GM19351 (cell line): ENCODE results near the gene NAPG.
"Not testable (repeated sequence)": the region's sequence is repeated elsewhere in the genome, so short reads cannot be mapped to it uniquely, and the experiment has no call there.

Source experiments
- ATAC-seq: cut with Tn5 transposase; IDR thresholded peaks from one replicate; pipeline ENCODE4 v1.9.1; 2021; ENCODE audit warnings: mild to moderate bottlenecking, moderate library complexity; ENCODE audit not compliant: unreplicated experiment

NAPG gene

DNA sequence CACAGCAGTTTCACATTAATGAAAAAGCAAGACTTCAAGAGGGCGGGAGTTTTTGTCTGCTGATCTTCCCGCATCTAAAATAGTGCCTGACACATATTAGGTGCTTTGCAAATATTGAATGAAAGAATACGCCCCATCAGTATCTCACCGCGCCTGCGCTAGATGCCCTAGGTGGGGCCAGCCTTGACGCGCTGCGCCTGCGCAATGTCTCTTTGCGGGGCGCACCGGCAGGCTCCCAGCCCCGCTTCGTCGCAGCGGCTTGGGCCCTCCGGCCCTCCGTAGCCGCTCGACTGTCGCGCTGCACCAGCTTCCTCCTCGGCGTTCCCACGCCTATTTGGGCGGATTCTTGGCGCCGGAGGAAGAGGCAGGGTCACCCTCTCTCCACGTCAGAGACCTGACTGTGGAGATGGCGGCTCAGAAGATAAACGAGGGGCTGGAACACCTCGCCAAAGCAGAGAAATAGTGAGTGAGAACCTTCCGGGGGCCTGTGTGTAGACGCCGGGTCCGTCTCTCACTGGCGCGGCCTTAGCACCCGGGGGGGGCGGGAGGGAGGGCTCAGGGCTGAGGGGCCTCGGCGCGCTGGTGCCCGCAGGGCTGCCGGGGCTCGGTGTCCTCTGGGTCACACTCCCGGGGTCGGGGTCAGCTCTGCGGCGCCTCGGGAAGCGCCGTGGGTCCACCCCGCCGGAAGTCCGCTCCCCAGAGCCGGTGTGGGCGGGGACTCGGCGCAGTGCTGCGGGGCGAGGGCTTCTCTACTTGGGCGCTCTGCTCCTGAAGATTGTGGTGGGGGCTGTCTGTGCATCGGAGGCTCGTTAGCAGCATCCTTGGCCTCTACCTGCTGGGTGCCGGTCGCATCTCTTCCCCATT is at the start of gene NAPG:
Gene NAPG, plus strand, starts transcription at position 331 of the 864 bp plus-strand sequence. Its CDS starts 76 bp downstream, at position 407.
- peak; percentile 64 for ATAC-seq

DNA sequence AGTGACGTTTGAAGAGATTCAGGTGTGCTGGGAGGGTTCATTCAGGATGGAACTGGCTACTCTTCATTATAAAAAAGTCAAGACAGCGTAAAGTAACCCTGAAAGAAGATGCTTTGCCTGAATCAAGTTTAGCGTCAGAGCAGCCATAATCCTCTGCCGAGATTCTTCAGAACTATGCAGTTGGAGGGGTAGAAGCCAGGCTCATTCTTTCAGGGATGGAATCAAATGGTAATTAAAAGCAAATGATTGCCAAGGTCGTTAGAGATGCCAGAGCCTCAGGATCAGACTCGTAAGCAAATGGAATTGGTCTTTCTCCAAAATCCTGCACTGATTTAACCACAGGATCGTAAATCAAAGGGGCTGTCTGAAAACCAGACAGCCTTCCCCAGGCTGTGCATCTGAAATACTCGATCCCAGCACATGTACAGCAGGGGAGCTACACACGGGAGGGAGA is 49.5 kb upstream of the NAPG start:
- ATAC-seq = no peak

- no peak for ATAC-seq
These were observed 48.5 kb upstream of the NAPG start for GRCh38 chr18:10477121-10477862.

DNA sequence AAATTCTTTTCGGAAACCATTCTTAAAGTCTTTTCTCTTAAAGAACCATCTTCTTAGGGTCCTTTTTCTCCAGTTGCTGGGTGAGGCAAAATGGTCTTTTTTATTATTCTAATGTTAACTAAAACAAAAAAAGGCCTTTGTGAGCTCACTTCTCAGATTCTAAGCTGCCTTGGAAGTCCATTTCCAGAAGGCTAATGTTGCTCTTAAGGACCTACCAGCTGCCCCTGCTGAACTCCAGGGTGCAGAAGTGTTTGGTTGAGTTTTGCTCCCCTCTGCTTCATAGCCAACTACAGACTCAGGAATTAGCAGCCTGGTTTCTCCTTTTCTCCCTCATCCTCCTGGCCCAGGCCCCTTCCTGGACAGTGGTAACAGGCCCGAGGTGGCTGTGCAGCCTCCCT is 48.0 kb upstream of the NAPG start:
- no peak for ATAC-seq

- no peak for ATAC-seq
These were observed 44.0 kb upstream of the NAPG start for GRCh38 chr18:10481831-10482230.

DNA sequence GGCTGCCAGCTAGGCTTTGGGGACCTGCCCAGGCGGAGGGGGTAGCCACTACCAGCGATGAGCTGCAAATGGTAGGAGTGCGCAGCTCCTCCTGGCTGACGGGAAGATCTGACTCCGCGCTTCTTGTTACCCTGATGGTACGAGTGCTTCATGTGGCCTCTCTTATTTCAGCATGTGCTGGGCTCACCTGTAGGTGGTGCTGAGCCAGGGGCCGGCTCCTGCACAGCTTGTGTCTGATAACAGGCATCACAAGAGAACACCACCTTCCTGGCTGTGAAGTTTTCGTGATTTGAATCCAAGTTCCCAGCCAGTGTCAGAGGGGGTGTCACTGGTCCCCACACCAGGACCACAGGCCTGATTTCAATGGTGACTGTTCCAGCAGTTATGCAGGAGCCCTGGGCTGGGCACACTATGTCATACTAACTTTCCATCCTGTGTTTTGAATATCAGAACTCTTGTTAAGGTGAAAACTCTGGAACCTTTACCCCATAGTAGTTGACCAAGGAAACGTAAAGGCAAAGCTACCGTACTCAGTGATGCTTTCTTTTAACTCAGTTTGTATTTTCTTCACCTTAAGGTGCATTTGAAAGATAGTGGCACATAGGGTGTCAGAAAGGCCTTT is 43.4 kb upstream of the NAPG start:
- ATAC-seq = peak; percentile 12

- peak; percentile 80 for ATAC-seq
These were observed 42.6 kb upstream of the NAPG start for GRCh38 chr18:10482985-10483949.

DNA sequence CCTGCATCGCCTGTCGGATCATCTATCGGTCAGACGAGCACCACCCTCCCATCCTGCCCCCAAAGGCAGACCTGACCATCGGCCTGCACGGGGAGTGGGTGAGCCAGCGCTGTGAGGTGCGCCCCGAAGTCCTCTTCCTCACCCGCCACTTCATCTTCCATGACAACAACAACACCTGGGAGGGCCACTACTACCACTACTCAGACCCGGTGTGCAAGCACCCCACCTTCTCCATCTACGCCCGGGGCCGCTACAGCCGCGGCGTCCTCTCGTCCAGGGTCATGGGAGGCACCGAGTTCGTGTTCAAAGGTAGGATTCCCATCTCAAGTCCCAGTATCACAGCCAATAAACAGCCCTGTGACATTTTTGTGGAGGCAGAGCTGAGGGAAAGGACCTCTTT is 40.4 kb upstream of the NAPG start:
- no peak for ATAC-seq

GRCh38 chr18:10486362-10486761 is 39.5 kb upstream of the NAPG start:
- ATAC-seq = no peak

DNA sequence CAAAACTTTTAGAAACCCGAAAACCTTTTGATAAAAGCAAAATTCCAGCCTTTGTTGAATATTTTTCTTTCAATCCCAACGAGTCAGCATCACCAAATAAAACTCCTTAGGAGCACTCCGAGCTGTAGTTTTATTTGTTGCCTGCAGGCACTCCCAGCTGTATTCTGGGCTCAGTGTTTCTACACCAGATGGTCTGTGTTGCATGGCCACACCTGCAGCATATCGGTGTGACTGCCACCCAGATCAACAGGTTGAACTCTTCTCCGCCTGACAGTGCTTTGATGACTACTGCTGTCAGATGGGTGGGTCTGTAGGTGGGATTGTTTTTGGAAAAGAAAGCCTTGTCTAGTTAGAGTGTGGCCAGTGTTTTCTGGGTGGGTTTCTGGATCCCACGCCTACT is 38.7 kb upstream of the NAPG start:
- ATAC-seq = no peak

DNA sequence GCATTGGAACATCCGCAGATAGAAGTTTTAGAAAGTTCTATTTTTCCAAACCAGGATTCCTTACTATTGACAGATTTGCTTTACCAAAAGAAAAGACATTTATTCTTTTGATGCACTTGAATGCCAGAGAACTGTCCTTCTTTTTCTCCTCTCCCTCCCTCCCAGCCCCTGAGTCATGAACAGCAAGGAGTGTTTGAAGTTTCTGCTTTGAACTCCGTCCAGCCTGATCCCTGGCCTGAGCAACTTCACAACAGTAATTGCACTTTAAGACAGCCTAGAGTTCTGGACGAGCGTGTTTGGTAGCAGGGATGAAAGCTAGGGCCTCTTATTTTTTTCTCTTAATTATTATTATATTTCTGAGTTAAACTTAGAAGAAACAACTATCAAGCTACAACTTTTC is 37.8 kb upstream of the NAPG start:
- no peak for ATAC-seq

DNA sequence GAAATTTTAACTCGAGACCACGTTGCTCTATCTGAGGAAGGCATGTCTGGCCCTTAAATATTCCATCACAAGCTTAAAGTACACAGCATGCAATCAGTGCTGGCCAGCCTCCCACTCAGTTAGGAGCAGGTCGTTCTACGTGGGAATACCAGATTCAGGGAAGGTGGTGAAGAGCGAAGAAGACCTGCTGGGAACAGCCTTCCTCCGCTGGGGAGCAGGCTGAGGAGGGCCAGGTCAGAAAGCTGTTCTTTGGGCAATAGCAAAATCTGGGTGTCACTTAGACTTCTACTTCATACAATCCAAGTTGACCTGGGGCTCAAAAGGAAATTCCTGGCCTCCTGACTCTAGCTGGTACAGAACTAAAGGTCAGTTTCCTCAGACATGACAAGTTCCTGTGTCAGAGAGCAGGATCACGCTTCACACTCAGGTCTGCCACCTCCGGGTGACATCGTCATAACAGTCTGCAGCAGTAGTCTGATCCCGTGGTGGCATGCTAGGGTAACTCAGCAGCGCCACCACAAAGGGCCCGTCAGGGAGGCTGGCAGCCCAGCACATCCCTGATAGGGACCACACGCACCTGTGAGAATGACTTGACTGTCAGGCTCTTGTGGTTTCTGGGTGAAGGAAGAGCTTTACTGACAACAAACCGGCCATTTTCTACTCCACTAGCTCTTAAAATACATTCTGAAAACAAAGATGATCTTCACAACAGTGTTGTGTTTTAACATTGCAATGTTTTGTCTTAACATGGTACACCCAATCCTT is 35.2 kb upstream of the NAPG start:
- peak; percentile 91 for ATAC-seq

DNA sequence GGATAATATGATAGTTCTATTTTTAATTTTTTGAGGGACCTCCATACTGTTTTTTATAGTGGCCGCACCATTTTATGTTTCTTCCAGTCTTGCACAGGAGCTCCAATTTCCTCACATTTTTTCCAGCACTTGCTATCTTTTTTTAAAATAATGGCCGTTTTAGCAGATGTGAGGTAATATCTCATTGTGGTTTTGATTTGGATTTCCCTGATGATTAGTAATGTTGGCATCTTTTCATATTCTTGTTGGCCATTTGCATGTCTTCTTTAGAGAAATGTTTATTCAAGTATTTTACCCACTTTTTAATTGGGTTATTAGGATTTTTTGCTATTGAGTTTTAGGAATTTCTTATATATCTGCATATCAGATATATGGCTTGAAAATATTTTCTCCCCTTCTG is 29.9 kb upstream of the NAPG start:
- ATAC-seq = no peak

DNA sequence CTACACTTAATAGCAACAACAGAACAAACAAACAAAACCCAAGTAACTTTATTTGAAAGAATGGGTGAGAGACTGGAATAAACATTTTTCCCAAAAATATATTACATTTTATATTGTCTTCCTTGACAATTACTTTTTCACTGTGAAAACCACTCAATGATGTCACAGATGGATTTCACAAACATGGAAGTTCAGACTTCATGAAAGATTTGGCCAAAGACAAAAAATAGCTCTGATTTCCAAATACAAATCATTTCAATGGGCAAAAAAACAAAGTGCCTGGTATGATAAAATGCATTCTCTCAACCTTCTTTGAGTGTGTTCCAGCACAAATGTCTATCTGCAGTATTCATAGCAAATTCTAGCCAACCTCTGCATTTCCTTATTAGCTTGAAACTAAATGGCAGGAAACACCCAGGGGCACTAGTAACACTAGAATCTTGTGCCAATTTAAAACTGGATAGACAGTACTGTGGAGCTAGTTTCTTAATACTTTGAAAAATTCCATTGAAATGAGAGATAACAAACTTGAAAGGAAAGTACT is 28.5 kb upstream of the NAPG start:
- no peak for ATAC-seq

DNA sequence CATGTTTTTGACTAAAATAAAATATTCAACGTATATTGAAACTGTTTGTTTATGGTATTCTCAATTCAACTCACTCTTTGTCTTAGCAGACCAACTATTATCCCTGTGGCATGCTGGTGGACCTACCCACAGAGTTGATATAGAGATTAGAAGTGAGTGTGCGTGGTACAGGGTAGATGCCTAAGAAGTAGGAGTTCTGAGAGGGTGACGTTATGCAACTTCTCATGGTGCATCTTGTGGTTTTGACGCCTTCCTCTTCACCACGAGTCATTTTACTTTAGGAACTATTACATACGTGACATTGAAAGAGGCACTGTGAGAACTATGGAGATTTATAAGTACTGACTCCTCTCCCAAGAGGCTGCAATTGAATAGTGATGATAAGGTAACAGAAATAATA is 26.6 kb upstream of the NAPG start:
- ATAC-seq = peak; percentile 56

GRCh38 chr18:10500038-10500437 is 25.8 kb upstream of the NAPG start:
- no peak for ATAC-seq

DNA sequence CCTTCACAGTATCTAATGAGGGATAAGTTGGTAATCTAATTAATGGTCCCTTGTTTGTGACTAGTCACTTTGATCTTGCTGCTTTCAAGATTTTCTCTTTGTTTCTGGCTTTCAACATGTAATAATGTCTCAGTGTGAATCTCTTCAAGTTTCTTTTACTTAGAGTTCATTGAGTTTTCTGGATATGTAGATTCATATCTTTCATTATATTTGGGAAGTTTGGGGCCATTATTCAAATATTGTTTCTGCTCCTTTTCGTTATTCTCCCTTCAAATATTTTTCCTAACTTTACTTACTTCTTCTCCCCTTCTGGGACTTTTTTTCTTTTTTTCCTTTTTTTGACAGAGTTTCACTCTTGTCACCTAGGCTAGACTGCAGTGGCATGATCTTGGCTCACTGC is 21.1 kb upstream of the NAPG start:
- ATAC-seq = no peak

DNA sequence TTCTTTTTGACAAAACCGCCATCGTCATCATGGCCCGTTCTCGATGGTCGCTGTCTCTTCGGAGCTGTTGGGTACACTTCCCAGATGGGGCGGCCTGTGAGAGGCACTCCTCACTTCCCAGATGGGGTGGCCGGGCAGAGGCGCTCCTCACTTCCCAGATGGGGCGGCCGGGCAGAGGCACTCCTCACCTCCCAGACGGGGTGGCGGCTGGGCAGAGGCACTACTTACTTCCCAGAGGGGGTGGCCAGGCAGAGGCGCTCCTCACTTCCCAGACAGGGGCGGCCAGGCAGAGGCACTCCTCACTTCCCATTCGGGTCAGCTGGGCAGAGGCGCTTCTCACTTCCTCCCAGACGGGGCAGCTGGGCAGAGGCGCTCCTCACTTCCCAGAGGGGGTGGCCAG is 19.9 kb upstream of the NAPG start:
- ATAC-seq = not testable (repeated sequence)

GRCh38 chr18:10508591-10508990 is 17.2 kb upstream of the NAPG start:
- ATAC-seq = no peak
